ENCODE measurements around the gene FOXK1.

The FOXK1 gene

DNA sequence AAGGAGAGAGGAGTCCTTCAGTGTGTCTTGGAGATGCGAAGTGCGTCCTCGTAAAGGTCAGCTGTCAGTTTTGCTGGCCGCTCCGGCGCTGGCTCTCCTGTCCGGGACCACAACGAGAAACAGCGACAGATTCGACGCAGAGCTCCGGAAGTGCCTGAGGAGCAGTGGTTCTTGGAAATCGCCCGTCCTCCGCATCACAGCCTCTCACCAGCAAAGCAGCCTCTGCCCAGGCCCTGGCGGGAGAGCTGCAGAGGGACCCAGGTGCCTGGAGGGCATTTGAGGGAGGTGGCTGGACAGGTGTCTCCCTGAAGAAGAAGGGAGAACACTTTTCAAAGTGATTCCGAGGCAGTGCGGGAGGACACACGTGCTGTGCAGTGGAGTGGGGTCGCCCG, 81.7 kb downstream of the FOXK1 start:
- DNase-seq (ENCODE audit: low read depth in 1 of 2, low spot score in 1 of 2): no peak
- TF ChIP-seq JUND (IDR thresholded peaks at IDR 0.05; ENCODE audit: low read depth): no peak
- in situ Hi-C loops (cut with HindIII; ENCODE audit: low pct_unique_long_range_greater_than_20kb, low sequenced_read_pairs): no loop called here

DNA sequence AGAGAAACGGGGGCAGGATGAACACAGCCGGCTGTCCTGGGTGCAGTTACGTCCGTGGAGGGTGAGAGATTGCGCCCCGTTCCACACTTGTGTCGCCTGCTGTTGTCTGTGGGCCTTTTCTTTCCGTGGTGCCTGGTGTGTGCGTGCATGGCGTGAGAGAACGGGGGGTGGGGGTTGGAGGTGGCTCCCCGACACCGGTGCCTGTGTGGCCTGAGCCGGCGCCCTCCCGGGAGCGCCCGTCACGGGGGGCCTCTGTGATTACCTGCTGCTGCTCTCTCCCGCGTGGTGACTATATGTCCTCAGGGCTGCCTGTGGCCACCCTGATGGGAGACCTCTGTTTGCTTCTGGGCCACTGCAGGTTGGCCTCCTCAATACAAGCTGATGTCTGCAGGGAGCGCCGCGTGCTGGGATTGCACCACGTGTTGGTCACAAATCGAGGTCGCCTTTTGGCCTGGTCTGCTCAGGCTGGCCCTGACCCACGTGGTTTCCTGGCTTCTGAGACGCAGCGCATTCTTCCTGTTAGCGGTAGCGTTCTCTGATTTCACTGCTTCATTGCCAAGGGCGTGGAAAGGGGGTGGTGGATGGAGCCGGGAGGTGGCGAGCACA, 82.4 kb downstream of the FOXK1 start:
- TF ChIP-seq JUND (IDR thresholded peaks at IDR 0.05; ENCODE audit: low read depth): no peak
- in situ Hi-C loops (cut with HindIII; ENCODE audit: low pct_unique_long_range_greater_than_20kb, low sequenced_read_pairs): no loop called here
- DNase-seq (ENCODE audit: low read depth in 1 of 2, low spot score in 1 of 2): no peak

DNA sequence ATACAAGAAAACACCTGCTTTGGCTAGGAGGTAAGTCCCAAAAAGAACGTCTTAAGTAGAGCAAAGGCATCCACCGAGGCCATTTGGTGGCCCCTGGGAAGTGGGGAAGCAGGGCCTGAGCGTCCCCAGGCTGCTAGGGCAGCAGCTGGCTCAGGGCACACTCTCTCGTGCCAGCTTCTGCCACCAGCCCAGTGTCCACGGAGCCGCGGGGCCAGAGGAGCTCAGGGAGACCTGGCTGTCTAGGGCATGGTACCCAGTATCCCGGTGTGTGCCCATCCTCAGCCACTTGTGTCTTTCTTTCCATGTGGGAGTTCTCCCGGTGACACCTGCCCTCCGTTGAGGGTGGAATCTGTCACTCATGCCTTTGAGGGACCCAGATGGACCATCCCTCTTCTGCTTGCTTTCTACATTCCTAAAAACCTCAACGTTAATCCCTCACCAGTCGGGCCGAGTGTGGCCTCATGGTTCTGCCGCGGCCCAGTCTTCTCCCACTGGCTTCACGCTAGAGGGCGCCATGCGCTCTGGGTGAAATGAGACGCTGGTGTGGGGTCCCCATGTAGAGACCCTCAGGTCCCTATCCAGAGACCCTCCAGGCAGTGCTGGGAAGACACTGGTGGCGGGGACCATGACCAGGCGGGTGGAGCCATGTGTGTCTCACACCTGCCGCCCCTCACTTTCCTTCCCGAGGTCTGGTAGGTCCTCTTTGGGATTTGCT, 83.8 kb downstream of the FOXK1 start:
- no peak for TF ChIP-seq JUND (IDR thresholded peaks at IDR 0.05; ENCODE audit: low read depth)
- DNase-seq (ENCODE audit: low read depth in 1 of 2, low spot score in 1 of 2): no peak
- in situ Hi-C loops (cut with HindIII; ENCODE audit: low pct_unique_long_range_greater_than_20kb, low sequenced_read_pairs): no loop called here

DNA sequence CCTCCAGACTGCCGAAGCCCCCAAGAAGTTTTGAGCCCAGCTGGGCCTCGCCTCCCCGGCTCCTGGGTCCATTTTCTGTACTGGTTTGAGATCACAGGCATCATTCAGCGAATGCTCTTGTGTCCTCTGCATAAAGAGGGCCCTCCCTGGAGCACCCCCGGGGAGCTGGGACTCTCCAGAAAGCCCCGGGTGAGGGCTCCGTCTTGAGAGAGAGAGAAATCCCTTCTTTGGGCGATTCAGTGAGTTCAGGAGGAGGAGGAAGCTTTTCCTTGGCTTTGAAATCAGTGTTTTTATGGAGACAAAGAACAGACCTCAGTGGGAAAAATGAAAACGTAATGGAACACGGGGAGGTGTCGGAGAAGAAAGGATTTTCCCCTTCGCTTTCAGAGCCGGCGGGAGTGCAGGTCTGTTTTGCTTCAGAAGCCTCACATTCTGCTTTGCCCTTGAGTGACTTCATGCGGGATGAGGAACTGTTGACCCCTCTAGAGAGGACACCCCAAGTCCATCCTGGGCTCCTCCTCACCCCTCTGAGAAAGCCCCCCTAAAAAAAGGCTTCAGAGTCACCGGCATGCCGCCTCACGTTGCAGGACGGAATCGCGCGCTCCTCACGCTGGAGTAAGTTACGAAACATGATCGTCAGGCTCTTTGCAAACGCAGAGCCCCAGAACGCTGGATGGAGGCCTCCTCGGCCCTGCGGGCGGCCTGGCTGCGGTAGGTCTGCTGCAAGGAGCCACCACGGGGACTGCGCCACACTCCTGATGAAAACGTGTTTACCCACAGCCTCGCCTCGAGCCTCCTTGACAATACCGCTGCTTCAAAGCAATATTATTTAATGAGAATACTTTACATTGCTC, 84.8 kb downstream of the FOXK1 start:
- no peak for TF ChIP-seq JUND (IDR thresholded peaks at IDR 0.05; ENCODE audit: low read depth)
- in situ Hi-C loops (cut with HindIII; ENCODE audit: low pct_unique_long_range_greater_than_20kb, low sequenced_read_pairs): no loop called here
- DNase-seq (ENCODE audit: low read depth in 1 of 2, low spot score in 1 of 2): no peak

DNA sequence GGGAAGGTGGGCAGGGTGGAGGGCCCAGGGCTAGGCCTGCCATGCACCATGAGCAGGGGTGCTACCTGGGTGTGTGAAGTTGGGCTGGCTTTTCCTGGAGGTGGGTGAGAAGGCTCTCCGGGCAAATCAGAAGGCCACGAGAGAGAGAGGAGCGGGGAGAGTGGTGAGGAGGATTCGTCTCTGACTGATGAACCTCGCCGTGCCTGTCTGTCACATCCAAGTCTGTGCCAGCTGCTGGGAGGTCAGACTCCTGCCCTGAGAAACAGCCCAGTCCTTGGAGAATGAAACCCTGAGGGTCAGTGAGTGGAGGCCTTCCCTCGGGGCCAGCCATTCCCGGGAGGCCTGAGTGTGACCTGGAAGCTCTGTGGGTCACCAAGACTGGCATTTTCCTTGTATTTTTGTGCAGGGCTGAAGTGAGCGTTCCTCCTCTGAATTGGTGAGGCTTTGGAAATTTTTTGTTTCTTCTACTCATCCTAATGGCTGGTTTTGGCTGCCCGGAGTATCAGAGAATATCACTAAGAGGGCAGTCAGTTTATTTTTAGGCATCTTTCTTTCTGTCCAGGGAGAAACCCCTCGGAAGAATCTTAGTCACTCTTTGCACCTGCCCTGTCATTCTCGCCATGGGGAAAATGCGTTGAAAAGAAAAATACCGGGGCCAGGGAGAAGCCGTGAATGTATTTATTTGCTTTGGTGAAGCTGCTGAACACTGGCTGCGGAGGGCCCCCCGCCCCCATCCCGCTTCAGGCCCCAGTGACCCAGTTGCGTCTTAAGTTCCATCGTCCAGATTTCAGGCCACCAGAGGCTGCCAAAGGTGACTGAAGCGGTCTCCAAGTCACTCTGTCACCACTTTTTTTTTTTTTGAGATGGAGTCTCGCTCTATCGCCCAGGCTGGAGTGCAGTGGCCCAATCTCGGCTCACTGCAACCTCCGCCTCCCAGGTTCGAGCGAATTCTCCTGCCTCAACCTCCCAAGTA, 86.8 kb downstream of the FOXK1 start:
- in situ Hi-C loops (cut with HindIII; ENCODE audit: low pct_unique_long_range_greater_than_20kb, low sequenced_read_pairs): no loop called here
- no peak for TF ChIP-seq JUND (IDR thresholded peaks at IDR 0.05; ENCODE audit: low read depth)
- DNase-seq (ENCODE audit: low read depth in 1 of 2, low spot score in 1 of 2): no peak

DNA sequence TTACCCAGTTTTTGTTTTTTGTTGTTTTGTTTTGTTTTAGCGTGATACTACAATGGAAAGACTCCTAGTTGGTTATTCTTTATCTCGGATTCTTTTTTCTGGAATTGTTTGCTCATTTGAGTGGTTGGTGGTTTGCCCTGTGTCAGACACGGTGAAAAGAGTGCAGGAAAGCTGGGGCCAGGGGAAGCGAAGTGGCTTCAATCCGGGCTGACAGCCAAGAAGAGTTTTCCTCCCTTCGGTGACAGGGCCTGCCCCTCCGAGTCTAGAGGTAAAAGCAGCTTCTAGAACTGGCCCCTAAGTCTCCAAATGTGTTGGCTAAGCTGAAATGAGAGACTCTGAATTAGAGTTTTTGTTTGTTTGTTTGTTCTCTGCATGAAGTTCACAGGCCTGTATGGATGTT, 87.7 kb downstream of the FOXK1 start:
- in situ Hi-C loops (cut with HindIII; ENCODE audit: low pct_unique_long_range_greater_than_20kb, low sequenced_read_pairs): no loop called here
- DNase-seq (ENCODE audit: low read depth in 1 of 2, low spot score in 1 of 2): no peak
- TF ChIP-seq JUND (IDR thresholded peaks at IDR 0.05; ENCODE audit: low read depth): no peak

DNA sequence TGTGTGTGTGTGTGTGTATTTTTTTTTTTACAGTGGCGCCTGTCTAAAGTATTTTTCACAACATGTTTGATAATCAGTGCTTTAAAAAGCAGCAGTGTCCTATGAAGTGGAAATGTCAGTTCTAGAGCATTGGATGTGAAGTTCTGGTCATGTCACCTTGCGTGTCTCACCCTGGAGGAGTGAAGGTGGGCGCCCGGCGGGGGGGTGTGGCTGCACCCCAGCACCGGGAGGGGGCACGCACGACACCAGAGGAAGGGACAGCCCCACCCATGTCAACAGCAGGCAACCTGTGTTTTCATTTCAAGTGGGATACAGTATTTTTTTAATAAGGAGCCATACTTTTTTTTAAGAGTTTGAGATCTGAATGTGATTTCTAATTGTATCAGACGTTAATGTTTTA, 88.8 kb downstream of the FOXK1 start:
- no peak for TF ChIP-seq JUND (IDR thresholded peaks at IDR 0.05; ENCODE audit: low read depth)
- no peak for DNase-seq (ENCODE audit: low read depth in 1 of 2, low spot score in 1 of 2)
- in situ Hi-C loops (cut with HindIII; ENCODE audit: low pct_unique_long_range_greater_than_20kb, low sequenced_read_pairs): no loop called here

DNA sequence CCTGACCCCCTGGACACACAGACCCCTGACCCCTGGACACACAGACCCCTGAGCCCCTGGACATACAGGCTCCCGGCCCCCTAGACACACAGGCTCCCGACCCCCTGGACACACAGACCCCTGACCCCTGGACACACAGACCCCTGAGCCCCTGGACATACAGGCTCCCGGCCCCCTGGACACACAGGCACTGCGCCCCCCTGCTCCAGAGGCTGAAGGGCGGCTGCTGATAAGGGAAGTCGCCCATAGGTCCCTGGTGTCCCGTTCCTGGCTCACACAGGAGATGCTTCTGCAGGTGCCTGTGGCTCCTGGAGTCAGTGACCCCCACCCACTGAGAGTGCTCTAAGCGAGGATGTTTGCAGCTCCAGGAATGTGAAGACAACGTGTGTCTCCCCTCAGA, 89.6 kb downstream of the FOXK1 start:
- TF ChIP-seq JUND (IDR thresholded peaks at IDR 0.05; ENCODE audit: low read depth): no peak
- in situ Hi-C loops (cut with HindIII; ENCODE audit: low pct_unique_long_range_greater_than_20kb, low sequenced_read_pairs): no loop called here

DNA sequence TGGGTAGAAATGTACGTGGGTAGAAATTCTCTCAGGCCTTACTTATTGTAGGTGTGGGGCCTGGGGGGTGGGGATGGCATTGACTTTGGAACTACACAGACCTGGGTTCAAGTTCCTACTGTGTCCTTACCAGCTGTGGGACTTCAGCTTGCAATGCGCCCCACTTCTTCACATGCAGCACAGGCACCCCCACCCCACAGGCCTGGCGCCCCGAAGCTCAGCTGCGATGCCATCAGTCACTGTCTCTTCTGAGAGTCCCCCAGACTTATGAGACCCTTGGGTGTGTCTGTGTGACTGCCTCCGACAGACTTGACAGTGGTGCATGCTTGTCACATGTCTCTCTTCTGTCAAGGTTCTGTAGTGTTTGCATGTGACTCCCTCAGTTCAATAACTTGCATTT, 90.2 kb downstream of the FOXK1 start:
- DNase-seq (ENCODE audit: low read depth in 1 of 2, low spot score in 1 of 2): no peak
- in situ Hi-C loops (cut with HindIII; ENCODE audit: low pct_unique_long_range_greater_than_20kb, low sequenced_read_pairs): no loop called here
- TF ChIP-seq JUND (IDR thresholded peaks at IDR 0.05; ENCODE audit: low read depth): no peak

More for the DNA sequence above, 89.6 kb downstream of the FOXK1 start:
- no peak for DNase-seq (ENCODE audit: low read depth in 1 of 2, low spot score in 1 of 2)

DNA sequence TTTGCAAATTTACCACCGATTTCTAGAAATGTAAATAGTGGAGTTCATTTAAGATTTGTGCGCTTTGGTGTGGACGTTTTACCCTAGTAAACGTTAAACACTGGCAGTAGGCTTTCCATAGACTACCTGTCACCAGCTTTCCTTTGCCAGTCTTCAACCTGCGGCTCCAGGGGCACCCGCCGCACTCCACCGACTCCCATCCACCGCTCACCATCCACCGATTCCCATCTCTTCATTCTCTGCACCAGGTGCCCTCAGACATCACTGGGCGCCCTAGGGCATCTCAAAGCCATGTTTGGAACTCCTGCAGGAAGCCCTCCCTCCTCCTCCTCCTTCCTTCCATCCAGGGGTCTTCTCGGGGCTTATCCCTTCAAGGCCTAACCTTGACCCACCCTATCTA, 91.9 kb downstream of the FOXK1 start:
- TF ChIP-seq JUND (IDR thresholded peaks at IDR 0.05; ENCODE audit: low read depth): no peak
- no peak for DNase-seq (ENCODE audit: low read depth in 1 of 2, low spot score in 1 of 2)
- in situ Hi-C loops (cut with HindIII; ENCODE audit: low pct_unique_long_range_greater_than_20kb, low sequenced_read_pairs): no loop called here

DNA sequence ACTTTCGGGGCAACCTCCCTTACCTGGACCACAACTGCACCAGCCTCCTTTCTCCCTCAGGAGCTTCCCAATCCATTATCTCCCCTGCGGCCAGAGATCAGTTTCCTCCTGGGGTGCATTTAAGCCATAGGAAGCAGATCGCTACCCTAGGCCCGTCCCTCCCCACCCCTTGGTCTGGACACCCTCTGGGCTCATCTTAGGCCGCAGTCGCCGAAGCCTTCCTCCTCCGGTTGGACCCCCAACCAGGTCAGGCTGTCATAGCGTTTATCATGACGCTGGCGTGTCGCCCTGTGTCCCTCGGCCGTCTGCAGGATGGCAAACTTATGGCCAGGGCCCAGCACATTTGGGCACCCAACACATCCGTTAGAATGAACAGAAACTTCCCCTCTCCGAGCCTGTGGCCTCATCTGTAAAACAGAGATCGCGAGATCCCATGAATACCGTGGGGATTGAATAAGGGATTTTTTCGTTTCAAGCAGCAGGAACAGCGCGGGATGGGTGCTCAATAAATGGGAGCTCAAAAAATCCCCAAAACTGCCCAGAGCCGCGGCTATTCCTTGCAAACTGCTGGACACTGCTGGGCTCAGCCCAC, 92.7 kb downstream of the FOXK1 start:
- in situ Hi-C loops (cut with HindIII; ENCODE audit: low pct_unique_long_range_greater_than_20kb, low sequenced_read_pairs): no loop called here
- TF ChIP-seq JUND (IDR thresholded peaks at IDR 0.05; ENCODE audit: low read depth): no peak
- peak; percentile 72 to 81 for DNase-seq (ENCODE audit: low read depth in 1 of 2, low spot score in 1 of 2)
